Activated naive CD4-positive, alpha-beta T cell treated with anti-CD3 and anti-CD28 coated beads for 36 hours (primary cell): ENCODE measurements around the gene AVPR2. TPM values are rescaled to one million over a fixed set of nuclear protein-coding genes. Genes with fewer than 3 reads are reported as not detected.
A peak's percentile ranks its signal among the peaks of the same experiment; 100 is the strongest.

Experiments
- CTCF ChIA-PET: fragments of 350-600 bp; sonication (Branson Sonifier 250); formaldehyde crosslinking; loops from one replicate; lab custom pipeline; 2021; ENCODE audit warnings: antibody characterized with exemption; lab: Charles Lee
- DNase-seq: peaks from one replicate; pipeline ENCODE4 v3.0.0-alpha.2; 2020
- H3K27ac Mint-ChIP-seq: one replicate; pipeline ENCODE4 v1.8.0; 2021; ENCODE audit warnings: mild to moderate bottlenecking, mixed read lengths
- H3K27me3 Mint-ChIP-seq: one replicate; pipeline ENCODE4 v1.8.0; 2021; ENCODE audit warnings: low read depth, mixed read lengths
- H3K36me3 Mint-ChIP-seq: one replicate; pipeline ENCODE4 v1.8.0; 2021; ENCODE audit warnings: low read depth, mixed read lengths
- H3K4me1 Mint-ChIP-seq: one replicate; pipeline ENCODE4 v1.8.0; 2021; ENCODE audit warnings: low read depth, mixed read lengths
- H3K4me3 Mint-ChIP-seq: one replicate; pipeline ENCODE4 v1.8.0; 2021; ENCODE audit warnings: mild to moderate bottlenecking, moderate library complexity, mixed read lengths
- H3K9me3 Mint-ChIP-seq: one replicate; pipeline ENCODE4 v1.8.0; 2021; ENCODE audit warnings: mixed read lengths
- intact Hi-C: fragments of 100-400 bp; cut with micrococcal nuclease; formaldehyde crosslinking; loops from one replicate; pipeline ENCODE4 v1.15.1; 2023
- total RNA-seq, 2 experiments: library from RNA; stranded (reverse); gene quantifications; one replicate each; pipeline ENCODE4 v1.2.3, GENCODE V29; 2021

Gene AVPR2
- total RNA-seq, 2 experiments from 2014 or later = not detected

DNA sequence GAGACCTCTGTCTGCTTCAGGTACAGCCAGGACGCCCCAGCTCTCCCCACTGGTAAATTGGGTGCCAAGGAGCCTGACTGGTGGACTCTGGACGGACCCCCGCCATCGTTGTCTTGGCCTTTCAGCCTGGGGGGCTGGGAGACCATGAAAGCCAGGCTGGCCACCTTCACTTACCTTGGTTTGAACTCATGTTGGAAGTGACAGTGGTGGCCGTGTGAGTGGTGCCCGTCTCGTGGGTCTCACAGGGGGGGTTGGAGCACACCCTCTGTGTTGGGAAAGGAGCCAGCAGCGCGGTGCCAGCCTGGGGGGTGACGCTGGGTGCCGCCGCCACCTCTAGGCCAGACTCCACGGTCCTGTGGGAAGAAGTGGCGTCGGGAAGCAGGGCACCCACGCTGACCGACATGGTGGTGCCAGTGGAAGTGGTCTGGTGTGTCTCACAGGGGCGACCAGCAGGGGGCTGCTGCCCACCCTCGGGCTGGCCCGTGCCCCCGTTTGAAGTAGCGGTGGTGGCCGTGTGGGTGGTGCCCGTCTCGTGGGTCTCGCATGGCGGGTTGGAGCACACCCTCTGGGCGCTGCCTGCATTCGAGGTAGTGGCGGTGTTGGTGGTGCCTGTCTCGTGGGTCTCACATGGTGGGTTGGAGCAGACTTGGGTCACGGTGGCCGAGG is 49.6 kb downstream of the AVPR2 start:
- Mint-ChIP-seq H3K4me1 (peaks cover 20% of the 10 kb centered on the region), H3K27ac (peak overlapping the region; percentile 56)
- CTCF ChIA-PET = interaction anchor here (1.2 kb wide), 1 partner anchor 12 kb away, joined by 6 read pairs; no protein-coding TSS in a partner anchor

GRCh38 chrX:153954558-153955227 is 50.2 kb downstream of the AVPR2 start:
- Mint-ChIP-seq H3K4me3 (no peak overlapping the region), H3K36me3 (peaks cover 21% of the 10 kb centered on the region), H3K27me3 (no peaks in the 10 kb centered on the region), H3K4me1 (peaks cover 17% of the 10 kb centered on the region), H3K9me3 (no peaks in the 10 kb centered on the region), H3K27ac (no peak overlapping the region)
- no peak for DNase-seq
- CTCF ChIA-PET = interaction anchor here (0.6 kb wide), 1 partner anchor 48 kb away, joined by 3 read pairs; no protein-coding TSS in a partner anchor
- intact Hi-C loops = no loop called here

More for the DNA sequence above, 49.6 kb downstream of the AVPR2 start:
- Mint-ChIP-seq H3K36me3 (peaks cover 21% of the 10 kb centered on the region), H3K9me3 (no peaks in the 10 kb centered on the region), H3K27me3 (no peaks in the 10 kb centered on the region), H3K4me3 (no peak overlapping the region)
- intact Hi-C loops = loop anchor here (1.0 kb wide), 1 partner anchor 190 kb away; the partner anchor contains the start of gene PLXNB3
- no peak for DNase-seq

GRCh38 chrX:153955228-153955732 is 50.8 kb downstream of the AVPR2 start:
- H3K36me3 Mint-ChIP-seq = peaks cover 24% of the 10 kb centered on the region
- intact Hi-C loops = no loop called here
- H3K27ac Mint-ChIP-seq = no peak overlapping the region
- peaks cover 13% of the 10 kb centered on the region for H3K4me1 Mint-ChIP-seq
- CTCF ChIA-PET = interaction anchor here (0.6 to 1.4 kb wide), 2 partner anchors 30 to 49 kb away, joined by 3 read pairs; partner anchors contain the start of gene ARHGAP4
- no peak for DNase-seq
- no peak overlapping the region for H3K4me3 Mint-ChIP-seq
- H3K27me3 Mint-ChIP-seq = no peaks in the 10 kb centered on the region
- no peaks in the 10 kb centered on the region for H3K9me3 Mint-ChIP-seq

- peaks cover 21% of the 10 kb centered on the region for H3K36me3 Mint-ChIP-seq
- H3K27me3 Mint-ChIP-seq = no peaks in the 10 kb centered on the region
- CTCF ChIA-PET = interaction anchor here (0.6 to 1.4 kb wide), 2 partner anchors 15 to 31 kb away, joined by 3 read pairs; partner anchors contain the start of gene ARHGAP4
Measured at GRCh38 chrX:153956044-153956907, 51.8 kb downstream of the AVPR2 start.

More at GRCh38 chrX:153956044-153956907, 51.8 kb downstream of the AVPR2 start:
- Mint-ChIP-seq H3K4me1 (peaks cover 10% of the 10 kb centered on the region), H3K27ac (no peak overlapping the region), H3K4me3 (no peak overlapping the region), H3K9me3 (no peaks in the 10 kb centered on the region)
- intact Hi-C loops = no loop called here
- DNase-seq = no peak

Other genes with a start within 250 kb of the AVPR2 start
- under 1 TPM; 0.26 to 0.30 TPM for gene PNCK, start 230.9 kb upstream of the AVPR2 start, total RNA-seq
- gene SLC6A8, start 216.7 kb upstream of the AVPR2 start, total RNA-seq = under 1 TPM; 0.32 to 0.41 TPM
- 10 to 100 TPM; 69.5 to 71.2 TPM for gene BCAP31, start 180.3 kb upstream of the AVPR2 start, total RNA-seq
- gene ABCD1, start 179.8 kb upstream of the AVPR2 start, total RNA-seq = 1 to 10 TPM; 2.5 to 3.4 TPM
- gene PLXNB3, start 140.4 kb upstream of the AVPR2 start, total RNA-seq = under 1 TPM; 0.05 to 0.44 TPM
- gene SRPK3, start 123.6 kb upstream of the AVPR2 start, total RNA-seq = not detected
- 10 to 100 TPM; 46.3 to 49.9 TPM for gene IDH3G, start 110.3 kb upstream of the AVPR2 start, total RNA-seq
- gene SSR4, start 110.0 kb upstream of the AVPR2 start, total RNA-seq = 100 to 1,000 TPM; 148 to 152 TPM
- 1 to 10 TPM in 1 of 2 experiments, under 1 TPM in 1; 0.83 to 1.0 TPM for gene PDZD4, start 74.1 kb upstream of the AVPR2 start, total RNA-seq
- gene L1CAM, start 18.5 kb upstream of the AVPR2 start, total RNA-seq = under 1 TPM; 0.40 to 0.57 TPM
- 100 to 1,000 TPM; 154 to 161 TPM for gene ARHGAP4, start 21.6 kb downstream of the AVPR2 start, total RNA-seq
- gene NAA10, start 30.4 kb downstream of the AVPR2 start, total RNA-seq = 100 to 1,000 TPM; 120 to 121 TPM
- 10 to 100 TPM; 11.3 to 13.1 TPM for gene RENBP, start 40.0 kb downstream of the AVPR2 start, total RNA-seq
- gene HCFC1, start 67.1 kb downstream of the AVPR2 start, total RNA-seq = 10 to 100 TPM; 85.0 to 86.1 TPM
- 1 to 10 TPM; 6.2 to 6.7 TPM for gene TMEM187, start 68.1 kb downstream of the AVPR2 start, total RNA-seq
- 10 to 100 TPM; 77.2 to 82.6 TPM for gene IRAK1, start 115.2 kb downstream of the AVPR2 start, total RNA-seq
- gene MECP2, start 193.0 kb downstream of the AVPR2 start, total RNA-seq = 10 to 100 TPM; 47.1 to 50.2 TPM
- gene OPN1LW, start 239.6 kb downstream of the AVPR2 start, total RNA-seq = not detected